Astrocyte (in vitro differentiated cells and primary cell): ENCODE data around the gene PLXNB1. TPM values are rescaled to one million over a fixed set of nuclear protein-coding genes. Genes with fewer than 3 reads are reported as not detected.

Source experiments
- DNase-seq: peaks from one replicate; pipeline ENCODE4 v3.0.0-alpha.2; 2010; ENCODE audit warnings: low read depth
- FAIRE-seq: peaks from 2 replicates; lab custom pipeline; 2011; peaks lifted over from hg19 to GRCh38; lab: Jason Lieb, UNC
- H2AFZ ChIP-seq: 2 replicates; pipeline ENCODE4 v1.6.0; 2012; ENCODE audit warnings: low read depth, low read length, inconsistent platforms
- H3K27ac ChIP-seq: 2 replicates; pipeline ENCODE4 v1.5.1; 2011; ENCODE audit warnings: low read depth, low read length, inconsistent platforms
- H3K27me3 ChIP-seq: 2 replicates; pipeline ENCODE4 v1.6.0; 2011; ENCODE audit warnings: low read length, inconsistent platforms; ENCODE audit not compliant: insufficient read depth
- H3K36me3 ChIP-seq: 2 replicates; pipeline ENCODE4 v1.5.1; 2011; ENCODE audit warnings: low read length, inconsistent platforms; ENCODE audit not compliant: insufficient read depth
- H3K4me1 ChIP-seq: 2 replicates; pipeline ENCODE4 v1.5.1; 2011; ENCODE audit warnings: low read length, inconsistent platforms; ENCODE audit not compliant: insufficient read depth
- H3K4me2 ChIP-seq: 2 replicates; pipeline ENCODE4 v1.6.0; 2012; ENCODE audit warnings: low read length, inconsistent platforms
- H3K4me3 ChIP-seq: 2 replicates; pipeline ENCODE4 v1.5.1; 2011; ENCODE audit warnings: low read depth, mild to moderate bottlenecking, low read length, inconsistent platforms; ENCODE audit not compliant: insufficient read depth
- H3K79me2 ChIP-seq: 2 replicates; pipeline ENCODE4 v1.6.0; 2012; ENCODE audit warnings: mild to moderate bottlenecking, low read length, inconsistent platforms; ENCODE audit not compliant: insufficient read depth
- H3K9ac ChIP-seq: 2 replicates; pipeline ENCODE4 v1.6.0; 2012; ENCODE audit warnings: mild to moderate bottlenecking, low read length, inconsistent platforms
- H3K9me3 ChIP-seq: 2 replicates; pipeline ENCODE4 v1.5.1; 2012; ENCODE audit warnings: low read depth, mild to moderate bottlenecking, low read length, inconsistent platforms; ENCODE audit not compliant: insufficient read depth
- H4K20me1 ChIP-seq: 2 replicates; pipeline ENCODE4 v1.6.0; 2012; ENCODE audit warnings: low read length, inconsistent platforms; ENCODE audit not compliant: insufficient read depth
- H3K27ac Mint-ChIP-seq: one replicate; pipeline ENCODE4 v1.8.0; 2021; ENCODE audit warnings: mild to moderate bottlenecking, mixed read lengths; ENCODE audit not compliant: unreplicated experiment
- H3K27me3 Mint-ChIP-seq: one replicate; pipeline ENCODE4 v1.8.0; 2021; ENCODE audit warnings: low read depth, mixed read lengths; ENCODE audit not compliant: unreplicated experiment
- H3K36me3 Mint-ChIP-seq: one replicate; pipeline ENCODE4 v1.8.0; 2021; ENCODE audit warnings: low read depth, mixed read lengths; ENCODE audit not compliant: unreplicated experiment
- H3K4me1 Mint-ChIP-seq: one replicate; pipeline ENCODE4 v1.8.0; 2021; ENCODE audit warnings: low read depth, mixed read lengths; ENCODE audit not compliant: unreplicated experiment
- H3K4me3 Mint-ChIP-seq: one replicate; pipeline ENCODE4 v1.8.0; 2021; ENCODE audit warnings: mild to moderate bottlenecking, moderate library complexity, mixed read lengths; ENCODE audit not compliant: unreplicated experiment
- H3K9me3 Mint-ChIP-seq: one replicate; pipeline ENCODE4 v1.8.0; 2021; ENCODE audit warnings: mild to moderate bottlenecking, mixed read lengths; ENCODE audit not compliant: unreplicated experiment
- EZH2 ChIP-seq: IDR thresholded peaks from 2 replicates; pipeline ENCODE4 v1.6.1; 2012; ENCODE audit warnings: mild to moderate bottlenecking, low read length, inconsistent platforms; ENCODE audit not compliant: insufficient read depth
- total RNA-seq: library from RNA; stranded (reverse); gene quantifications from 2 replicates; pipeline ENCODE4 v1.2.1, GENCODE V29; 2021
- TF ChIP-seq, protein P1 (sequence below): IDR thresholded peaks from 2 replicates; pipeline ENCODE4 v1.5.1; 2011; ENCODE audit warnings: low read depth, mild to moderate bottlenecking, inconsistent platforms, low read length, moderate library complexity; ENCODE audit not compliant: insufficient read depth

Gene PLXNB1
- total RNA-seq, 1 donor from 2014 or later = 59.2 TPM

DNA sequence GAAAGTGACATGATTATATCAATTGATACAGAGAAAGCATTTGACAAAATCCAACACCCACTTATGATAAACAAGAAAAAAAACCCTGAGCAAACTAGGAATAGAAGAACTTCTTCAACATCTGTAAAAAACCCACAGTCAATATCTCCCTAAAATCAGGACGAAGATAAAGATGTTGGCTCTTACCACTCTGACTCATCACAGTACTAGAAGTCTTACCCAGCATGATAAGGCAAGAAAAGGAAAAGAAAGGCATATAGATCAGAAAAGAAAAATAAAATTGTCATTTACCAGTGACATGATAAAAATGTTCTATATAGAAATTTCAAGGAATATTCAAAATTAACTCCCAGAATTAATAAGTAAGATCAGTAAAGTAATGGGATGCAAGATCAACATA, 65.0 kb downstream of the PLXNB1 start:
- Histone ChIP-seq H3K27ac (no peak overlapping the region), H2AFZ (no peak overlapping the region), H3K4me2 (no peak overlapping the region), H4K20me1 (no peaks in the 10 kb centered on the region), H3K9ac (no peak overlapping the region), H3K4me1 (no peaks in the 10 kb centered on the region), H3K9me3 (no peaks in the 10 kb centered on the region), H3K4me3 (no peak overlapping the region), H3K79me2 (no peaks in the 10 kb centered on the region), H3K27me3 (peaks cover 2% of the 10 kb centered on the region), H3K36me3 (no peaks in the 10 kb centered on the region)
- TF ChIP-seq, protein P1, sequence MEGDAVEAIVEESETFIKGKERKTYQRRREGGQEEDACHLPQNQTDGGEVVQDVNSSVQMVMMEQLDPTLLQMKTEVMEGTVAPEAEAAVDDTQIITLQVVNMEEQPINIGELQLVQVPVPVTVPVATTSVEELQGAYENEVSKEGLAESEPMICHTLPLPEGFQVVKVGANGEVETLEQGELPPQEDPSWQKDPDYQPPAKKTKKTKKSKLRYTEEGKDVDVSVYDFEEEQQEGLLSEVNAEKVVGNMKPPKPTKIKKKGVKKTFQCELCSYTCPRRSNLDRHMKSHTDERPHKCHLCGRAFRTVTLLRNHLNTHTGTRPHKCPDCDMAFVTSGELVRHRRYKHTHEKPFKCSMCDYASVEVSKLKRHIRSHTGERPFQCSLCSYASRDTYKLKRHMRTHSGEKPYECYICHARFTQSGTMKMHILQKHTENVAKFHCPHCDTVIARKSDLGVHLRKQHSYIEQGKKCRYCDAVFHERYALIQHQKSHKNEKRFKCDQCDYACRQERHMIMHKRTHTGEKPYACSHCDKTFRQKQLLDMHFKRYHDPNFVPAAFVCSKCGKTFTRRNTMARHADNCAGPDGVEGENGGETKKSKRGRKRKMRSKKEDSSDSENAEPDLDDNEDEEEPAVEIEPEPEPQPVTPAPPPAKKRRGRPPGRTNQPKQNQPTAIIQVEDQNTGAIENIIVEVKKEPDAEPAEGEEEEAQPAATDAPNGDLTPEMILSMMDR = no peak
- TF ChIP-seq EZH2 = no peak
- Mint-ChIP-seq H3K4me3 (no peak overlapping the region), H3K4me1 (no peaks in the 10 kb centered on the region), H3K36me3 (no peaks in the 10 kb centered on the region), H3K27ac (no peak overlapping the region), H3K9me3 (peaks cover 11% of the 10 kb centered on the region), H3K27me3 (peaks cover 7% of the 10 kb centered on the region)
- no peak for DNase-seq
- FAIRE-seq = no peak

DNA sequence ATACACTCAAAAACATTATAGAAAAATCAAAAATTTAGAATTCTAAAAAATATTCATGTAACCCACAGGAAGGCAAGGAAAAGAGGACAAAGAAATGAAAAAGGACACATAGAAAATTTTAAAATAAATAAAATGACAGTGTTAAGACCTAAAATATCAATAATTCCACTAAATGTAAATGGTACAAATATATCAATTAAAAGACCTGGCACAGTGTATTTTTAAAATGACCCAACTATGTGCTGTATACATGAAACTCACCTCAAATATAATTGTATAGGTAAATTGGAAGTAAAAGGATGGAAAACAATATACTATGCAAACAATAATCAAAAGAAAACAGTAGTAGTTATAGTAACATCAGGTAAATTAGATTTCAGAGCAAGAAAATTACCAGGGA, 68.0 kb downstream of the PLXNB1 start:
- peaks cover 14% of the 10 kb centered on the region for H3K9me3 Mint-ChIP-seq
- H3K79me2 ChIP-seq = no peaks in the 10 kb centered on the region
- H3K9ac ChIP-seq = no peak overlapping the region
- no peaks in the 10 kb centered on the region for H3K36me3 Mint-ChIP-seq
- H3K4me1 ChIP-seq = no peaks in the 10 kb centered on the region
- no peaks in the 10 kb centered on the region for H4K20me1 ChIP-seq
- H3K27ac Mint-ChIP-seq = no peak overlapping the region
- no peak overlapping the region for H2AFZ ChIP-seq
- H3K36me3 ChIP-seq = no peaks in the 10 kb centered on the region
- FAIRE-seq (no peak), DNase-seq (no peak)
- TF ChIP-seq EZH2 = no peak
- TF ChIP-seq, protein P1 = no peak
- H3K9me3 ChIP-seq = peaks cover 8% of the 10 kb centered on the region
- peaks cover 22% of the 10 kb centered on the region for H3K27me3 Mint-ChIP-seq
- no peak overlapping the region for H3K4me2 ChIP-seq
- peaks cover 8% of the 10 kb centered on the region for H3K27me3 ChIP-seq
- H3K4me3 Mint-ChIP-seq = no peak overlapping the region
- no peaks in the 10 kb centered on the region for H3K4me1 Mint-ChIP-seq
- H3K27ac ChIP-seq = no peak overlapping the region
- H3K4me3 ChIP-seq = no peak overlapping the region

DNA sequence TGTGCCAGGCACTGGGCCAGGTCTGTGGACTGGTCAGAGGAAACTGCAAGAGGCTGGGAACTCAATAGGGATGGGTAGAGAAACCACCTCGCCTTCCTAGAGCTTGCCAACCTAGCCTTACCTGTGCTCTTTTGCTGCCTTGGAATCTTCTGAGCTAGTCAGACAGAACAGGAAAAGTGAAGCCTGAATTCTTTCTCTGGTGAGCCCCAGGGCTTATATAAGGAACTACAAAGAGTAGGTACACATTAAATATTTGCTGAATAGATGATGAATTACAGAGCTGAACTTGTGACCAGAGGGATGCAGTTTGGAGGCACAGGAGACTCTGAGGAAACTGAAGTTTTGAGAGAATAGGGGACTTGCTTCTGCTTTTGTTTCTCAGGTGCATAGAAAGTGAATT, 73.5 kb downstream of the PLXNB1 start:
- FAIRE-seq (no peak), DNase-seq (no peak)
- no peak overlapping the region for H3K27ac ChIP-seq
- no peak overlapping the region for H3K4me3 ChIP-seq
- peaks cover 17% of the 10 kb centered on the region for H3K27me3 ChIP-seq
- no peak overlapping the region for H3K9ac ChIP-seq
- H3K36me3 Mint-ChIP-seq = no peaks in the 10 kb centered on the region
- TF ChIP-seq, protein P1 = no peak
- no peaks in the 10 kb centered on the region for H3K79me2 ChIP-seq
- H2AFZ ChIP-seq = no peak overlapping the region
- H3K4me2 ChIP-seq = no peak overlapping the region
- peaks cover 8% of the 10 kb centered on the region for H3K9me3 ChIP-seq
- no peaks in the 10 kb centered on the region for H3K36me3 ChIP-seq
- H3K4me3 Mint-ChIP-seq = no peak overlapping the region
- peaks cover 12% of the 10 kb centered on the region for H3K9me3 Mint-ChIP-seq
- H3K27ac Mint-ChIP-seq = no peak overlapping the region
- H3K27me3 Mint-ChIP-seq = peaks cover 57% of the 10 kb centered on the region
- no peaks in the 10 kb centered on the region for H4K20me1 ChIP-seq
- no peaks in the 10 kb centered on the region for H3K4me1 Mint-ChIP-seq
- no peaks in the 10 kb centered on the region for H3K4me1 ChIP-seq
